Fibroblast of pulmonary artery (primary cell): ENCODE data around the gene KCNQ1OT1.

Experiments
- DNase-seq: peaks from one replicate; pipeline ENCODE4 v3.0.0-alpha.2; 2010; ENCODE audit warnings: low read depth
- H3K4me3 ChIP-seq: replicated peaks from 2 replicates; pipeline ENCODE4 v1.5.1; 2011; ENCODE audit warnings: low read depth, mild to moderate bottlenecking, control low read depth, low read length, moderate library complexity
- CTCF ChIP-seq: IDR thresholded peaks from 2 replicates; pipeline ENCODE4 v1.5.1; 2011; ENCODE audit warnings: mild to moderate bottlenecking, control low read depth, low read length, inconsistent platforms; ENCODE audit errors: missing control alignments

The KCNQ1OT1 gene

GRCh38 chr11:2567026-2567671 is 132.6 kb downstream of the KCNQ1OT1 start:
- DNase-seq = no peak
- H3K4me3 ChIP-seq = no peak overlapping the region
- TF ChIP-seq CTCF = no peak

GRCh38 chr11:2566223-2567025 is 133.4 kb downstream of the KCNQ1OT1 start:
- TF ChIP-seq CTCF = no peak
- H3K4me3 ChIP-seq = no peak overlapping the region
- DNase-seq = no peak

GRCh38 chr11:2565447-2566222 is 134.2 kb downstream of the KCNQ1OT1 start:
- DNase-seq = no peak
- H3K4me3 ChIP-seq = no peak overlapping the region
- no peak for TF ChIP-seq CTCF

GRCh38 chr11:2564588-2565425 is 135.0 kb downstream of the KCNQ1OT1 start:
- no peak overlapping the region for H3K4me3 ChIP-seq
- DNase-seq = no peak
- TF ChIP-seq CTCF = no peak

- DNase-seq = no peak
- no peak for TF ChIP-seq CTCF
- H3K4me3 ChIP-seq = no peak overlapping the region
Observed at GRCh38 chr11:2564008-2564530, 135.7 kb downstream of the KCNQ1OT1 start.
